Right ventricle myocardium inferior (tissue), 1 donor: ENCODE measurements around the gene TCP1. TPM values are rescaled to one million over a fixed set of nuclear protein-coding genes. Genes with fewer than 3 reads are reported as not detected.

Experiments used
- total RNA-seq: library from RNA; stranded (reverse); fragmentation: NEBNext Ultra II Directional; extraction: Animal tissue kit (Norgen Biotek cat#: 25700); gene quantifications from one replicate; pipeline ENCODE4 v1.2.1, GENCODE V29; 2021
- donor health status: DM: no; HTN: yes; CAD: no; lungs with severe emphysema.

The TCP1 gene
- total RNA-seq, 1 donor from 2014 or later: 170 TPM

Other genes starting within 250 kb of the TCP1 start
- 1,072 TPM for gene SOD2, start 96.4 kb downstream of the TCP1 start, total RNA-seq
- gene WTAP, start 62.1 kb downstream of the TCP1 start, total RNA-seq: 45.9 TPM
- gene ACAT2, start 27.6 kb downstream of the TCP1 start, total RNA-seq: 5.2 TPM
- 69.8 TPM for gene MRPL18, start 865 bp upstream of the TCP1 start, total RNA-seq
- gene PNLDC1, start 10.7 kb upstream of the TCP1 start, total RNA-seq: 0.32 TPM
- gene MAS1, start 101.4 kb upstream of the TCP1 start, total RNA-seq: not detected
- 63.1 TPM for gene IGF2R, start 179.5 kb upstream of the TCP1 start, total RNA-seq